ENCODE data around the gene WFDC10A.
"Not testable (repeated sequence)": the region's sequence is repeated elsewhere in the genome, so short reads cannot be mapped to it uniquely, and the experiment has no call there.

Gene WFDC10A

DNA sequence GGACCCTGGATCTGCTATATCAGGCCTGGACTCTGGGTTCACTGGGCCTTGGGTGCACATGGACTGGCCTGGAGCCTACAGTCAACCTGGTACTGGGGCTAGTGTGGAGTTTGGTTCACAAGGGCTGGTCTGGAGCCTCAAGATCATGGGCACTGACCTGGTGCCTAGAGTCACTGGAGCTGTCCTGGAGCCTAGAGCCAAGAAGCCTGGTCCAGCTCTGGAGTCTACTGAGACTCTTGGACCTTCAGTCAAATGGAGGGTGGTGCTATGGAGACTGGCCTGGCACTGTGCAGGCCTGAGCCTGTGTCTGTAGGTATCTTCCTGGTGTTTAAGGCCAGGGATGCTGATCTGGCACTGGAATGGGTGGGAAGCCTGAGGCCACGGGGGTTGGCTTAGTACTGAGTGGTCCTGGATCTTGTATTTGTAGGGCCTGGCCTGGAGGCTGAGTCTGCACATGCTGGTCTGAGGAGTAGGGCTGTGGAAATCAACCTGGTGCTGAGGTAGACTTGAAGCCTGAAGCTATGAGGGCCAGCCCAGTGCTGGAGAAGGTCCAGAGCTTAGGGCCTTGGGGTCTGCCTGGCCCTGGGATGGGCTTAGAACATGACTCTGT is 18.0 kb downstream of the WFDC10A start:
- DNase-seq (ENCODE audit: low read depth in 2 of 2), result no peak

DNA sequence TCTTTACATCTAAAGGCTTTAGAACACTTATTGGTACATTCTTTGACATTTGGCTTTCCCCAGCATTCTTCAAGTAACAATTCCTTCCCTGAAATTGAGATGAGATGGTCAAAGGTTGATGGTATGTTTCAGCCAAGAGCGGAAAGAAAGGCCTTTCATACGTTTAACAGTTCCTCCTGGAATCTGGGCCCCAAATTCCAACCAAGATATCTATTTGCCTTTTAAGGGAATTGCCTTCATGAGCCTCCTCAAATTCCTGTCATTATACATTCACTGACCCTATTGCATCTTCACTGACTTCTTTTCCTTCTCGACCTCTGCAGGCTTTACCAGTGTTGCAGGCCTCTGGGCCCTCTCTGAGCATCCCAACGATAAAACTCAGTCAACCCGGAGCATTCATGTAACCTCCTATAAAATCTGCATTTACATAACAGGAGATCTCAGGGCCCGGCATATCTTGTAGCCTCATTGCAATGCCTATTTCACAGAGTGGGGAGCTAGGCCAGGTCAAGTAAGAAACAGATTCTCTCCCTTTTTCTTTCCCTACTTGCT is 19.8 kb downstream of the WFDC10A start:
- DNase-seq (ENCODE audit: low read depth in 2 of 2), result no peak

DNA sequence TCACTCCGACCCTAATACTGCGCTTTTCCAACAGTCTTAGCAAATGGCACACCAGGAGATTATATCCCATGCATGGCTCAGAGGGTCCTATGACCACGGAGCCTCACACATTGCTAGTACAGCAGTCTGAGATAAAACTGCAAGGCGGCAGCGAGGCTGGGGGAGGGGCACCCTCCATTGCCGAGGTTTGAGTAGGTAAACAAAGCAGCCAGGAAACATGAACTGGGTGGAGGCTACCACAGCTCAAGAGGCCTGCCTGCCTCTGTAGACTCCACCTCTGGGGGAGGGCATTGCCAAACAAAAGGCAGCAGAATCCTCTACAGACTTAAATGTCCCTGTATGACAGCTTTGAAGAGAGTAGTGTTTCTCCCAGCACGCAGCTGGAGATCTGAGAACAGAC is 22.2 kb downstream of the WFDC10A start:
- DNase-seq (ENCODE audit: low read depth in 2 of 2), result not testable (repeated sequence)

DNA sequence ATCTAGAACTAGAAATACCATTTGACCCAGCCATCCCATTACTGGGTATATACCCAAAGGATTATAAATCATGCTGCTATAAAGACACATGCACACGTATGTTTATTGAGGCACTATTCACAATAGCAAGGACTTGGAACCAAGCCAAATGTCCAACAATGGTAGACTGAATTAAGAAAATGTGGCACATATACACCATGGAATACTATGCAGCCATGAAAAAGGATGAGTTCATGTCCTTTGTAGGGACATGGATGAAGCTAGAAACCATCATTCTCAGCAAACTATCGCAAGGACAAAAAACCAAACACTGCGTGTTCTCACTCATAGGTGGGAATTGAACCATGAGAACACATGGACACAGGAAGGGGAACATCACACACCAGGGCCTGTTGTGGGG is 27.5 kb downstream of the WFDC10A start:
- DNase-seq (ENCODE audit: low read depth in 2 of 2), result not testable (repeated sequence)

DNA sequence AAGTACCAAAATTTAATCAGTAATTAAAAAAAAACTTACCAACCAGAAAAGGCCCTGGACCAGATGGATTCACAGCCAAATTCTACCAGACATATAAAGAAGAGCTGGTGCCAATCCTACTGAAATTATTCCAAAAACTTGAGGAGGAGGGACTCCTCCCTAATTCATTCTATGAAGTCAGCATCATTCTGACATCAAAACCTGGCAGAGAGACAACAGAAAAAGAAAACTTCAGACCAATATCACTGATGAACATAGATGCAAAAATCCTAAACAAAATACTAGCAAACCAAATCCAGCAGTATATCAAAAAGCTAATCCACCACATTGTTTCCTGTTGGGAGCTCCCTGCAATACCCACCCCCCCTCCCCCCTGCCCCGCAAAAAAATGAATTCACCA is 40.6 kb downstream of the WFDC10A start, which contains the start of gene WFDC11:
Gene WFDC11 (minus strand): TSS at position 101 of the 400 bp plus-strand sequence. CDS start 19,639 bp downstream, outside the sequence.
- DNase-seq (ENCODE audit: low read depth in 2 of 2), result no peak

DNA sequence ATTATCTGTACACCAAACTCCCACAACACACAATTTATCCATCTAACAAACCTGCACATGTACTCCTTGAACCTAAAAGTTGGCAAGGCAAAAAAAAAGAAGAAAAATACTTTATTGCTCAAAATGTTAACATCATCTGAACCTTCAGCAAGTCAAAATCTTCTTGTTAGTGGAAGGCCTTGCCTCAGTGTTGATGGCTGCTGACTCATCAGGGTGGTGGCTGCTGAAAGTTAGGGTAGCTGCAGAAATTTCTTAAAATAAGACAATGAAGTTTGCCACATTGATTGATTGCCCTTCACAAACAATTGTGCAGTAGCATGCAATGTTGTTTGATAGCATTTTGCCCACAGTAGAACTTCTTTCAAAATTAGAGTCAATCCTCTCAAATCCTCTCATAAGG is 43.2 kb downstream of the WFDC10A start:
- DNase-seq (ENCODE audit: low read depth in 2 of 2), result no peak

DNA sequence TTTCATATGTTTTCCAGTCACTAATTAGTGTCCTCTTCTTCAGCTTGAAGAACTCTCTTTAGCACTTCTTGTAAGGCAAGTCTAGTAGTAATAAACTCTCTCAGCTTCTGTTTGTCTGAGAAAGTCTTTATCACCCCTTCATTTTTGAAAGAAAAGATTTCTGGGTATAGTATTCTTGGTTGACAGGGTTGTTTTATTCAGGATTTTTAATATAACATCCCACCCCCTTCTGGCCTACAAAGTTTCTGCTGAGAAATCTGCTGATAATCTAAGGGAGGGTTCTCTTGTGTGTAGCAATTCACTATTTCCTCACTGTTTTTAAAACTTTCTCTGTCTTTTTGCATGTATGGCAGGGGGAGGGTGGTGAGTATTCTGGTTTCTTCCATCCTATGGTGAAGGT is 50.1 kb downstream of the WFDC10A start:
- no peak for DNase-seq (ENCODE audit: low read depth in 2 of 2)
